Fibroblast of pulmonary artery (primary cell): ENCODE results near the gene CLSTN2.

Experiments
- DNase-seq: peaks from one replicate; pipeline ENCODE4 v3.0.0-alpha.2; 2010; ENCODE audit warnings: low read depth
- H3K4me3 ChIP-seq: replicated peaks from 2 replicates; pipeline ENCODE4 v1.5.1; 2011; ENCODE audit warnings: low read depth, mild to moderate bottlenecking, control low read depth, low read length, moderate library complexity
- CTCF ChIP-seq: IDR thresholded peaks from 2 replicates; pipeline ENCODE4 v1.5.1; 2011; ENCODE audit warnings: mild to moderate bottlenecking, control low read depth, low read length, inconsistent platforms; ENCODE audit errors: missing control alignments

The CLSTN2 gene

DNA sequence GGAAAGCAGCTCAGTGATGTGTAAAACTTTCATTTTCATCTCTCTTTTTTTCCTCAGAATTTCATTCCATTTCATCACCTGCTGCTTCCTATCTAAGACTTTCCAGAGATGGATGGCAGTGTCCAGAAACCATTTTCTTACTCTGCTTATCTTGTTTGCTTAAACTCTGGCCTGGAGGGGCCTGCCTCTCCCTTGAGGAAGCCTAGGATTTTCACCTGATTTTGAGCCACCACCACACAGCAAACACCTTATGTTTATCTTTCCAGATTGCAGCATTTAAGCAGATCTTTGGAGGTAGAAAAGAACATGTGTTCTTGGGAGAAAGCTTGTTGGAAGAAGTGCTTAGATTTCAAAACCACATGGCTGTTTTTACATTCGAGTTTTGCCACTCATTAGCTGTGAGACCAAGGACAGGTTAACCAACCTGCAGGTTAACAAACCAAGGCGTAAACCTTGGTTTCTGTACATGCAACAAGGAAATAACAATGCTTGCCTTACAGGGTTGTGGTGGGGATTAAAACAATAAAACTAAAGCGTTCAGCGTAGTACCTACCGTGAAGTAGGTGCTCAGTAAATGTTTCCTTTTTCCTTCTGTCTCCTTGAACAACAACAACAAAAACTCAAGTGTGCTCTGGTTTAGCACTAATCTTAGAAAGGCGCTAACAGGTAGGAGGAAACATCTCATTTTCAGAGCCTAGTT lies 120.3 kb downstream of the CLSTN2 start:
- no peak for DNase-seq
- TF ChIP-seq CTCF, result no peak
- no peak overlapping the region for H3K4me3 ChIP-seq

DNA sequence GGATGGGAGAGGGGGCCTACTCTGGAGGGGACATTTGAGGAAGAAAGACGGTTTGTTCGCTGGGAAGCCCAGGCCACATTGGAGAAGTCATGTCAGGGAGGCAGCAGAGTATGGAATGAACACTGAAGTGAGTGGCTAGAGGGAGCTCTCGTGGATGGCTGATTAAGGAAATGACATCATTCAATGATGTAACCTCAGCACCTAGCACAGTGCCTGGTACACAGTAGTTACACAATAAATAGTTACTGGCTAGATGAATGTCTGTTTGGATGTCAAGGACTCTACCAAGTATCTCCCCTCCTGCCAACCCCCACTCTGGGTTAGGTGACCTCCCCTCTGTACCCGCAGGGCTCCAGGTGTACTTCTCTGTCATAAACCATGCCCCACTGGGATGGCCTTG lies 121.1 kb downstream of the CLSTN2 start:
- H3K4me3 ChIP-seq, result no peak overlapping the region
- no peak for TF ChIP-seq CTCF
- DNase-seq, result no peak

DNA sequence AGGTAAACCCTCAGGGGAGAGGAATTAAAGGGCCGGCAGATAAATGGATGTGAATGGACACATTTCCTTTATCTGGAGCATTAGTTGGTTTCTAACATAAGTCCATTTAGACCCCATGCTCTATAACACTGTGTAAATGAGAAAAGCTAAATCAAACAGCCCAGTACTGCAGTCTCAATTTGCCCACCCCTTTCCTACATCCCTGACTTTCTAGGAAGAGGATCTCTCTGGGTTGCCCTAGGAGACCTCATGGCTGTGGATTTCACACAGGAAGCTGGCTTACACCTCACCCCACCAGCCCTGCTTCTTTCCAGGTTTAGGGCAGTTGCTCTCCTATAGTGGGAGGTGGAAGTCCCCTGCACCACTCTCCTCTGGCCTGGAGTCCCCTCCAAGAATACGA lies 126.2 kb downstream of the CLSTN2 start:
- no peak for TF ChIP-seq CTCF
- DNase-seq, result no peak
- H3K4me3 ChIP-seq, result no peak overlapping the region

- H3K4me3 ChIP-seq, result no peak overlapping the region
- no peak for DNase-seq
- TF ChIP-seq CTCF, result no peak
Observed at GRCh38 chr3:140062461-140062860, 127.5 kb downstream of the CLSTN2 start.

DNA sequence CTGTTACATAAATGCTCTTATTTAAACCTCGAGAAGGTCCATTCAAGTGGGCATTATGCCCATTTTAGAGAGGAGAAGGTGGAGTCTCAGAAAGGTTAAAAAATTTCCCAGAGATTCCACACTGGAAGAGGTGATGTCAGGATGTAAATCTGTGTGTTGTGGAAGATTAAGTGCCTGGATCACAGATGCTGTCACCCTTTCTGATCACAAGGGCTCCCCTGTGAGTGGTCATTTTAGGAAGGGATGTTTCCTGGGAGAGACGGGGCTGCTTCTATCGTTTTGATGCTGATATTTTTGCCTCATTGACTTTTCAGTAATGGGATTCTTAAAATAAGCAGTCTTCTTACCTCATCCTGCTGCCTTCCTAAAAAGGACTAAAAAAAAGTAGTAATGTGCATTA lies 132.5 kb downstream of the CLSTN2 start:
- DNase-seq, result no peak
- no peak for TF ChIP-seq CTCF

GRCh38 chr3:140068494-140069017 lies 133.6 kb downstream of the CLSTN2 start:
- DNase-seq, result no peak
- TF ChIP-seq CTCF, result no peak

More for the DNA sequence above, 132.5 kb downstream of the CLSTN2 start:
- H3K4me3 ChIP-seq, result no peak overlapping the region

GRCh38 chr3:140073278-140074045 lies 138.5 kb downstream of the CLSTN2 start:
- DNase-seq, result no peak
- no peak for TF ChIP-seq CTCF
- H3K4me3 ChIP-seq, result no peak overlapping the region

More at GRCh38 chr3:140068494-140069017, 133.6 kb downstream of the CLSTN2 start:
- no peak overlapping the region for H3K4me3 ChIP-seq
